ENCODE results near the gene ALDH1A3.

ALDH1A3 gene

DNA sequence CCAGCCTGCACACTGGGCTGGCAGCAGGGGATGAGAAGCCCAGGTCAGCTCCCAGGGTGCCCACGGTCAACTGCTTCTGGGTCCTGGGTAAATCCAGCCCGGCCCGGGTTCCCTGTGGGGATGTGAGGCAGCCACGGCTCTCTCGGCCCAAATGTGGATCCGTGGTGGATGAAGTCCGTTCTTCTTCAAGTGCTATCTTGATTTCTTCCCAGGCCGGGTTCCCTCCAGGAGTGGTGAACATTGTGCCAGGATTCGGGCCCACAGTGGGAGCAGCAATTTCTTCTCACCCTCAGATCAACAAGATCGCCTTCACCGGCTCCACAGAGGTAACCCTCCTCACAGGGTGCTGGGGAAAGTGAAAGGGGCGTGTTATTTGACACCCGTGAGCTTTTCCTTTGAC lies 16.1 kb downstream of the ALDH1A3 start:
- in situ Hi-C loops (cut with MboI; ENCODE audit: low pct_unique_long_range_greater_than_20kb, low sequenced_read_pairs, unreplicated experiment), result no loop called here
- TF ChIP-seq CTCF (IDR thresholded peaks at IDR 0.05; ENCODE audit: extremely low read depth, insufficient read depth, missing control alignments), result no peak

GRCh38 chr15:100897221-100898151 lies 17.9 kb downstream of the ALDH1A3 start:
- DNase-seq (ENCODE audit: low spot score), result no peak
- no peak for TF ChIP-seq CTCF (IDR thresholded peaks at IDR 0.05; ENCODE audit: extremely low read depth, insufficient read depth, missing control alignments)
- in situ Hi-C loops (cut with MboI; ENCODE audit: low pct_unique_long_range_greater_than_20kb, low sequenced_read_pairs, unreplicated experiment), result no loop called here

More for the DNA sequence above, 16.1 kb downstream of the ALDH1A3 start:
- DNase-seq (ENCODE audit: low spot score), result no peak

DNA sequence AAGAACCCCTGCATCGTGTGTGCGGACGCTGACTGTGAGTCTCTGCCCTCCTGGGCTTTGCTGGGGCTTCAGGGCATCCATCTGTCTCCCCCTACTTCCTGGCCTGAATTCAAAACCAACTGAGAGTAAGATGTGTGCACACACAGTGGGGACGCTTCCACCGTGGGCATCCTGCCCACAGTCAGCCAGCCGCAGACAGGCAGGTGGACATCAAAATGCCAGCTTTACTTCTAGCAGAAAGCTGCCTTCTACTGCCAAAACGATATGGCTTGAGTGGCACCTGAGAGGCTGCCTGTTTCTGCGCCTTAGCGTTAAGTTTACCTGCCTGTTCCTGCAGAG lies 18.5 kb downstream of the ALDH1A3 start:
- no peak for TF ChIP-seq CTCF (IDR thresholded peaks at IDR 0.05; ENCODE audit: extremely low read depth, insufficient read depth, missing control alignments)
- no peak for DNase-seq (ENCODE audit: low spot score)
- in situ Hi-C loops (cut with MboI; ENCODE audit: low pct_unique_long_range_greater_than_20kb, low sequenced_read_pairs, unreplicated experiment), result no loop called here

DNA sequence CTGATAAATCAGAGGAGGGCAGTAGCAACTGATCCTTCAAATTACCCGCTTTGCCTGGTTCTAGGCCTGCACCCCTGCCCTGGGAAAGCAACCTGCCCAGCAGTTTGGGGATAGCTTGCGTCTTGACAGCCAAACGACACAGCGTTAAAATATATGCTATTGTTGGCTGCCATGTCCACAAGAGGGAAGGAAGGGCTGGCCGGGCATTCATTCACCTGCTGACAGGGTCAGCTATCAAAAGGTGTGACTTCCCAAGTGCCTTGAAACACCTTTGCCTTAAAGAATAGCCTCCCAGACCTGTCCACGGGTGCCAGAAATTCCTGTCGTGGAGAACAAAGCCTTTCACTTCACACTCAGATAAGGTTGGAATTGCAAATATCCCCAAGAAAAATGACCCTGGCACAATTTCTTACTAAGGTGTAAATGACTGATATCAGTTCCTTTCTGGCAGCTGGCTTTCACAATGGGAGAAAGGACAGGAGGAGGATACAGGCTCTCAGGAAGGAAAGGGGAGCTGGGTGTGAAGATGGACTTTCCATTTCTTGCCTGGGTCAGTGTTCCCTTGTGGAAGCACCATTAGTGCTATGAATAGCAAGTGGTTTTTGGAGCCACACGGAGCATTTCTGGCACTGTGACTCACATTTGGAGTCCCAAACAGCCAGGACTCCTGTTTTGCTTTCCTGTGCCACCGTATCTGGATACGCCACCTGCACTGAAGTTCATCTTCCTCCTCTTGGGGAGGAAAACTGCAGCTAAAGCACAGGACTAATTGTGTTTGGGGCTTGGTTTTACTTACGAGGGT lies 19.2 kb downstream of the ALDH1A3 start:
- TF ChIP-seq CTCF (IDR thresholded peaks at IDR 0.05; ENCODE audit: extremely low read depth, insufficient read depth, missing control alignments), result no peak

GRCh38 chr15:100899601-100900000 lies 20.0 kb downstream of the ALDH1A3 start:
- DNase-seq (ENCODE audit: low spot score), result no peak
- TF ChIP-seq CTCF (IDR thresholded peaks at IDR 0.05; ENCODE audit: extremely low read depth, insufficient read depth, missing control alignments), result no peak
- in situ Hi-C loops (cut with MboI; ENCODE audit: low pct_unique_long_range_greater_than_20kb, low sequenced_read_pairs, unreplicated experiment), result no loop called here

More for the DNA sequence above, 19.2 kb downstream of the ALDH1A3 start:
- DNase-seq (ENCODE audit: low spot score), result no peak
- in situ Hi-C loops (cut with MboI; ENCODE audit: low pct_unique_long_range_greater_than_20kb, low sequenced_read_pairs, unreplicated experiment), result no loop called here

GRCh38 chr15:100900136-100900794 lies 20.6 kb downstream of the ALDH1A3 start:
- in situ Hi-C loops (cut with MboI; ENCODE audit: low pct_unique_long_range_greater_than_20kb, low sequenced_read_pairs, unreplicated experiment), result loop anchor here (25.0 kb wide), 2 partner anchors 263 to 362 kb away; partner anchors contain the start of gene CHSY1
- no peak for TF ChIP-seq CTCF (IDR thresholded peaks at IDR 0.05; ENCODE audit: extremely low read depth, insufficient read depth, missing control alignments)

More at GRCh38 chr15:100900136-100900794, 20.6 kb downstream of the ALDH1A3 start:
- DNase-seq (ENCODE audit: low spot score), result no peak
